Hair follicular keratinocyte (primary cell): ENCODE data around the gene LGI1. TPM values are rescaled to one million over a fixed set of nuclear protein-coding genes. Genes with fewer than 3 reads are reported as not detected.

Experiments
- total RNA-seq: library from RNA; depleted of rRNA; stranded (reverse); fragments of >200 nt; gene quantifications from 2 replicates; pipeline ENCODE4 v1.2.3, GENCODE V29; 2015

The LGI1 gene
- not detected in 2 replicates for total RNA-seq

GRCh38 chr10:93757801-93758507, at the start of gene LGI1:
Gene LGI1, plus strand, starts transcription at chr10:93757936. Its CDS starts 209 bp downstream, at chr10:93758145.

Other genes with a start within 250 kb of the LGI1 start
- not detected in 2 replicates for gene FFAR4, start 191.3 kb upstream of the LGI1 start, total RNA-seq
- gene RBP4, start 156.7 kb upstream of the LGI1 start, total RNA-seq = not detected in 2 replicates
- not detected in 2 replicates for gene PDE6C, start 145.4 kb upstream of the LGI1 start, total RNA-seq
- 3.7 and 6.0 TPM in 2 replicates for gene FRA10AC1, start 55.3 kb upstream of the LGI1 start, total RNA-seq
- 3.1 and 6.0 TPM in 2 replicates for gene SLC35G1, start 136.0 kb downstream of the LGI1 start, total RNA-seq
- gene PLCE1, start 236.0 kb downstream of the LGI1 start, total RNA-seq = under 0.01 TPM in 2 replicates